ENCODE results near the gene BSCL2.
"Not testable (repeated sequence)": the region's sequence is repeated elsewhere in the genome, so short reads cannot be mapped to it uniquely, and the experiment has no call there.

BSCL2 gene

GRCh38 chr11:62707277-62707861, at the start of gene BSCL2, which contains the start of gene GNG3:
Gene BSCL2, minus strand, starts transcription at chr11:62707424. Its CDS starts 229 bp downstream, at chr11:62707195.
Gene GNG3, plus strand, starts transcription at chr11:62707676. Its CDS starts 620 bp downstream, at chr11:62708296.
- peak; percentile 73 for DNase-seq (ENCODE audit: low spot score)

- DNase-seq (ENCODE audit: low spot score) = no peak
Observed at GRCh38 chr11:62755086-62755615, 47.9 kb upstream of the BSCL2 start.

- DNase-seq (ENCODE audit: low spot score) = peak; percentile 91
Observed at GRCh38 chr11:62753736-62754603, 46.7 kb upstream of the BSCL2 start, which contains the start of gene ZBTB3. Gene ZBTB3, minus strand, starts transcription at chr11:62754160. Its CDS starts 496 bp downstream, at chr11:62753664.

GRCh38 chr11:62752994-62753735, 45.9 kb upstream of the BSCL2 start:
- DNase-seq (ENCODE audit: low spot score) = no peak

GRCh38 chr11:62752177-62752785, 45.1 kb upstream of the BSCL2 start:
- DNase-seq (ENCODE audit: low spot score) = no peak

GRCh38 chr11:62749931-62750330, 42.7 kb upstream of the BSCL2 start:
- DNase-seq (ENCODE audit: low spot score) = not testable (repeated sequence)

GRCh38 chr11:62747475-62748160, 40.4 kb upstream of the BSCL2 start:
- no peak for DNase-seq (ENCODE audit: low spot score)

GRCh38 chr11:62737196-62737595, 30.0 kb upstream of the BSCL2 start:
- no peak for DNase-seq (ENCODE audit: low spot score)

- no peak for DNase-seq (ENCODE audit: low spot score)
Observed at GRCh38 chr11:62732830-62733229, 25.6 kb upstream of the BSCL2 start.

GRCh38 chr11:62730076-62730475, 22.9 kb upstream of the BSCL2 start:
- DNase-seq (ENCODE audit: low spot score) = not testable (repeated sequence)

- DNase-seq (ENCODE audit: low spot score) = peak; percentile 82
Observed at GRCh38 chr11:62728171-62728988, 21.2 kb upstream of the BSCL2 start, which contains the start of gene TTC9C. Gene TTC9C, plus strand, starts transcription at chr11:62728486. Its CDS starts 363 bp downstream, at chr11:62728849.

GRCh38 chr11:62727872-62728170, 20.6 kb upstream of the BSCL2 start:
- peak; percentile 79 for DNase-seq (ENCODE audit: low spot score)

GRCh38 chr11:62727165-62727871, 20.1 kb upstream of the BSCL2 start, which contains the start of gene HNRNPUL2:
Gene HNRNPUL2, minus strand, starts transcription at chr11:62727457. Its CDS starts 301 bp downstream, at chr11:62727156.
- DNase-seq (ENCODE audit: low spot score) = peak; percentile 96

GRCh38 chr11:62726915-62727164, 19.6 kb upstream of the BSCL2 start:
- no peak for DNase-seq (ENCODE audit: low spot score)

GRCh38 chr11:62726156-62726914, 19.1 kb upstream of the BSCL2 start:
- no peak for DNase-seq (ENCODE audit: low spot score)

GRCh38 chr11:62725646-62726045, 18.4 kb upstream of the BSCL2 start:
- no peak for DNase-seq (ENCODE audit: low spot score)

GRCh38 chr11:62724171-62724570, 16.9 kb upstream of the BSCL2 start:
- DNase-seq (ENCODE audit: low spot score) = no peak

- DNase-seq (ENCODE audit: low spot score) = no peak
Observed at GRCh38 chr11:62721994-62722393, 14.8 kb upstream of the BSCL2 start.

Measured in iPS-NIHi11 (cell line).